GM12874 (cell line): ENCODE measurements around the gene FOXR1.

Experiments used
- TF ChIP-seq, protein P1 (sequence below): IDR thresholded peaks from 2 replicates; pipeline ENCODE4 v1.5.1; 2011; ENCODE audit warnings: low read depth, mild to moderate bottlenecking, control low read depth, low read length, moderate library complexity; ENCODE audit not compliant: insufficient read depth

Gene FOXR1

GRCh38 chr11:118938491-118939403 lies 32.8 kb upstream of the FOXR1 start:
- TF ChIP-seq, protein P1, sequence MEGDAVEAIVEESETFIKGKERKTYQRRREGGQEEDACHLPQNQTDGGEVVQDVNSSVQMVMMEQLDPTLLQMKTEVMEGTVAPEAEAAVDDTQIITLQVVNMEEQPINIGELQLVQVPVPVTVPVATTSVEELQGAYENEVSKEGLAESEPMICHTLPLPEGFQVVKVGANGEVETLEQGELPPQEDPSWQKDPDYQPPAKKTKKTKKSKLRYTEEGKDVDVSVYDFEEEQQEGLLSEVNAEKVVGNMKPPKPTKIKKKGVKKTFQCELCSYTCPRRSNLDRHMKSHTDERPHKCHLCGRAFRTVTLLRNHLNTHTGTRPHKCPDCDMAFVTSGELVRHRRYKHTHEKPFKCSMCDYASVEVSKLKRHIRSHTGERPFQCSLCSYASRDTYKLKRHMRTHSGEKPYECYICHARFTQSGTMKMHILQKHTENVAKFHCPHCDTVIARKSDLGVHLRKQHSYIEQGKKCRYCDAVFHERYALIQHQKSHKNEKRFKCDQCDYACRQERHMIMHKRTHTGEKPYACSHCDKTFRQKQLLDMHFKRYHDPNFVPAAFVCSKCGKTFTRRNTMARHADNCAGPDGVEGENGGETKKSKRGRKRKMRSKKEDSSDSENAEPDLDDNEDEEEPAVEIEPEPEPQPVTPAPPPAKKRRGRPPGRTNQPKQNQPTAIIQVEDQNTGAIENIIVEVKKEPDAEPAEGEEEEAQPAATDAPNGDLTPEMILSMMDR = no peak

- TF ChIP-seq, protein P1 = no peak
Measured at GRCh38 chr11:118939404-118939915, 32.1 kb upstream of the FOXR1 start.

DNA sequence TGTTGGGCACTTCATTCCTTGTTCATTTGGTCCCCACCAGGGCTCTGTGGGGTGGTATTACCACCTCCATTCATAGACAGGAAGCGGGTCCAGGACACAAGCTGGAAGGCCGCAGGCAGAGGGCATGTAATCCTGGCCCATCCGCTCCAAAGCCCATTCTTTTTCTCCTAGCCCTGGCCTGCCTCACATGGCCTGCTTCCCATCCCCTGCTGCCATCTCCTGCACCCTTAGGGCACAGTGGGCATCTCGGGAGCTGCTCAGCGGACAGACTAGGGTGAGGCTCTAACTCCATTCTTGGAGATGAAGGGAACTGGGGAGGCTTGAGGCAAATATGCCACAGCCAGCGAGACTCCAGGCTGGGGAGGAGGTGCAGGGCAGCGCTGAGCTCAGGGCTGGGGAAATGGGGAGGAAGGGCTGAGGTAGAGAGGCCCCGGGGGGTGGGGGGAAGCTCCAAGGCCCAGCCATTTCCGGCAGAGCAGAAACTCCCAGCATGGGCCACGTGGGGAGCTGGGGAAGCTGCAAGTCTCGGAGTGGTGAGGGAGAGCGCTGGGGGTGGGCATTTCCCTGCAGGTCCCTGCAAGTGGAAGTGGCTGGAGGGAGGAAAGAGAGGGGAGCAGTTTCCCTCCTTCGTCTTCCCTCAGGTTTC lies 31.5 kb upstream of the FOXR1 start:
- TF ChIP-seq, protein P1 = no peak

- TF ChIP-seq, protein P1 = no peak
Measured at GRCh38 chr11:118947091-118947490, 24.5 kb upstream of the FOXR1 start.

- TF ChIP-seq, protein P1 = no peak
Measured at GRCh38 chr11:118948000-118948399, 23.6 kb upstream of the FOXR1 start.

- TF ChIP-seq, protein P1 = no peak
Measured at GRCh38 chr11:118953265-118953664, 18.3 kb upstream of the FOXR1 start.

DNA sequence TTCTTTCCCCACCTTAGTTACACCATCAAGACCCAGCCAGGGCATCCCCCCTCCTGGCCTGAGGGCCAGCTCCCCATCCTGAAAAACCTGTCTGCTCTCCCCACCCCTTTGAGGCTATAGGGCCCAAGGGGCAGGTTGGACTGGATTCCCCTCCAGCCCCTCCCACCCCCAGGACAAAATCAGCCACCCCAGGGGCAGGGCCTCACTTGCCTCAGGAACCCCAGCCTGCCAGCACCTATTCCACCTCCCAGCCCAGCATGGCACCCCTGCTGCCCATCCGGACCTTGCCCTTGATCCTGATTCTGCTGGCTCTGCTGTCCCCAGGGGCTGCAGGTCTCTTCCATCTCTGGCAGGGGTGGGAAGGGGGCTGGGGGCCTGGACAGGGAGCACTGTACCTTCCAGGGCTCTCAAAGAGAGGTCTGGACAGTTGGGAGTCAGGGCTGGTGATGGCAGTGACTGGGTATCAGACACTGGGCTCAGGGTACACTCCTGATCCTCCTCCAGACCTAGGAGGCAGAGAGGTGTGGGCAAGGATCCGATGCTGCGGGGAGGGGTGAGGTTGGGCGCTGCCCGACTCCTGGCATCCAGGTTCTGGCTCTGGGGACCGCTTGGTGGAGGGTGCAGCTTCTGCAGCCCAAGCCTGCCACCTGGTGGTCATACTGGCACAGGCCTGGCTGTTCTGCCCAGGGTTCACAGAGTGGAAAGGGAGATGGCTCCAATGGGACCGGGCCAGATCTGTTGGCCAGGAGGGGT lies 15.3 kb upstream of the FOXR1 start, which contains the start of gene UPK2:
Gene UPK2 (plus strand): TSS at position 205 of the 753 bp plus-strand sequence. CDS start 53 bp downstream, at position 258.
- TF ChIP-seq, protein P1 = peak; percentile 94
